Keratinocyte (primary cell): Measurements from ENCODE around the gene C16orf92. TPM values are rescaled to one million over a fixed set of nuclear protein-coding genes. Genes with fewer than 3 reads are reported as not detected.

Experiments
- DNase-seq: peaks from one replicate; pipeline ENCODE4 v3.0.0-alpha.2; 2011; ENCODE audit warnings: low read depth, missing footprints, low spot score
- FAIRE-seq: peaks from 2 replicates; lab custom pipeline; 2011; peaks lifted over from hg19 to GRCh38; lab: Jason Lieb, UNC
- H2AFZ ChIP-seq: 2 replicates; pipeline ENCODE4 v1.6.0; 2012; ENCODE audit warnings: low read length, control low read depth, inconsistent platforms; ENCODE audit not compliant: control insufficient read depth
- H3K27ac ChIP-seq: 2 replicates; pipeline ENCODE4 v1.5.1; 2011; ENCODE audit warnings: low read length; ENCODE audit not compliant: control insufficient read depth, insufficient read depth
- H3K27me3 ChIP-seq: 3 replicates; pipeline ENCODE4 v1.6.0; 2011; ENCODE audit warnings: low read length; ENCODE audit not compliant: control insufficient read depth, insufficient read depth; ENCODE audit errors: extremely low read depth
- H3K36me3 ChIP-seq, 2 experiments: 2 replicates in 1 of 2; 3 replicates in 1 of 2; pipeline ENCODE4 v1.5.1; 2011; ENCODE audit warnings: low read length in 2 of 2, mild to moderate bottlenecking in 1 of 2; ENCODE audit not compliant: control insufficient read depth in 2 of 2, insufficient read depth in 2 of 2; ENCODE audit errors: extremely low read depth in 1 of 2
- H3K4me1 ChIP-seq: 3 replicates; pipeline ENCODE4 v1.5.1; 2011; ENCODE audit warnings: low read length; ENCODE audit not compliant: control insufficient read depth, insufficient read depth; ENCODE audit errors: extremely low read depth
- H3K4me2 ChIP-seq: 3 replicates; pipeline ENCODE4 v1.6.0; 2011; ENCODE audit warnings: low read depth, low read length; ENCODE audit not compliant: control insufficient read depth, insufficient read depth; ENCODE audit errors: extremely low read depth
- H3K4me3 ChIP-seq, 3 experiments: fragments of 200-600 bp in 1 of 3; sonication (generic) in 1 of 3; 2 replicates in 2 of 3; 3 replicates in 1 of 3; pipeline ENCODE4 v1.5.1; 2011 to 2016; ENCODE audit warnings: low read length in 3 of 3, mild to moderate bottlenecking in 3 of 3, control low read depth in 2 of 3, inconsistent platforms in 1 of 3, low read depth in 1 of 3, mixed read lengths in 1 of 3, mixed run types in 1 of 3, moderate library complexity in 1 of 3; ENCODE audit not compliant: control insufficient read depth in 2 of 3, insufficient read depth in 2 of 3; ENCODE audit errors: extremely low read depth in 1 of 3
- H3K79me2 ChIP-seq: 2 replicates; pipeline ENCODE4 v1.6.0; 2012; ENCODE audit warnings: low read length; ENCODE audit not compliant: control insufficient read depth, insufficient read depth
- H3K9ac ChIP-seq: 3 replicates; pipeline ENCODE4 v1.6.0; 2011; ENCODE audit warnings: low read length; ENCODE audit not compliant: control insufficient read depth, insufficient read depth; ENCODE audit errors: extremely low read depth
- H3K9me1 ChIP-seq: 3 replicates; pipeline ENCODE4 v1.6.0; 2011; ENCODE audit warnings: low read length; ENCODE audit not compliant: control insufficient read depth, insufficient read depth; ENCODE audit errors: extremely low read depth
- H3K9me3 ChIP-seq: 2 replicates; pipeline ENCODE4 v1.5.1; 2012; ENCODE audit warnings: low read depth, low read length; ENCODE audit not compliant: control insufficient read depth
- H4K20me1 ChIP-seq: 3 replicates; pipeline ENCODE4 v1.6.0; 2011; ENCODE audit warnings: low read length; ENCODE audit not compliant: control insufficient read depth, insufficient read depth; ENCODE audit errors: extremely low read depth
- CTCF ChIP-seq, 3 experiments: IDR thresholded peaks in 1 of 3; conservative IDR thresholded peaks in 1 of 3; optimal IDR thresholded peaks in 1 of 3; 2 replicates in 2 of 3; 3 replicates in 1 of 3; pipeline versions ENCODE3 to v1.5.1; 2011; ENCODE audit warnings: low read length in 3 of 3, mild to moderate bottlenecking in 3 of 3, moderate library complexity in 2 of 3, control low read depth in 1 of 3, inconsistent platforms in 1 of 3; ENCODE audit not compliant: insufficient read depth in 2 of 3; ENCODE audit errors: extremely low read depth in 1 of 3
- EZH2 ChIP-seq: IDR thresholded peaks from one replicate; pipeline ENCODE4 v1.6.1; 2012; ENCODE audit warnings: inconsistent platforms, mild to moderate bottlenecking, low read length, moderate library complexity
- dilution Hi-C: fragments of 300-500 bp; cut with MboI; formaldehyde crosslinking; loops from one replicate; pipeline ENCODE4 v1.7.0; 2020; ENCODE audit warnings: low sequenced_read_pairs; ENCODE audit not compliant: extremely low pct_ligation_motif_present
- polyA plus RNA-seq, 5 experiments: library from polyadenylated mRNA; depleted of rRNA in 3 of 5; stranded (reverse) in 3 of 5; stranded (forward) in 1 of 5; unstranded in 1 of 5; fragments of >200 nt; gene quantifications; 1 replicate in 1 of 5; 2 replicates in 3 of 5; 3 replicates in 1 of 5; pipeline versions ENCODE4 v1.2.1 to v1.2.3, GENCODE V29; 2011 to 2012; ENCODE audit warnings: missing spikeins in 2 of 5, low read depth in 1 of 5, low replicate concordance in 1 of 5

Gene C16orf92
- polyA plus RNA-seq, 1 donor (not counting 4 experiments of a cell fraction or from before 2014, with no cell fraction given): not detected

- Histone ChIP-seq H4K20me1 (peaks cover 40% of the 10 kb centered on the region), H3K79me2 (peaks cover 54% of the 10 kb centered on the region), H3K27ac (peak overlapping the region; percentile 92), H3K9me3 (no peaks in the 10 kb centered on the region), H3K36me3 (peaks cover 42 to 50% of the 10 kb centered on the region in 2 experiments), H3K9ac (peak overlapping the region; percentile 95), H3K27me3 (no peaks in the 10 kb centered on the region), H2AFZ (no peak overlapping the region), H3K4me3 (peak overlapping the region; percentile 87 to 98 (median 96)), H3K4me2 (peak overlapping the region; percentile 97), H3K9me1 (no peaks in the 10 kb centered on the region), H3K4me1 (peaks cover 35% of the 10 kb centered on the region)
- no peak for FAIRE-seq
- no peak for DNase-seq
- no peak for TF ChIP-seq EZH2
- no peak for TF ChIP-seq CTCF (optimal IDR thresholded peaks at IDR 0.05 in 1 of 3, IDR thresholded peaks at IDR 0.05 in 1 of 3, conservative IDR thresholded peaks at IDR 0.05 in 1 of 3; ENCODE audit: extremely low read depth in 1 of 3, insufficient read depth in 2 of 3, low read length in 3 of 3)
- dilution Hi-C loops: no loop called here
Measured at GRCh38 chr16:30067584-30067916, 44.6 kb downstream of the C16orf92 start.

DNA sequence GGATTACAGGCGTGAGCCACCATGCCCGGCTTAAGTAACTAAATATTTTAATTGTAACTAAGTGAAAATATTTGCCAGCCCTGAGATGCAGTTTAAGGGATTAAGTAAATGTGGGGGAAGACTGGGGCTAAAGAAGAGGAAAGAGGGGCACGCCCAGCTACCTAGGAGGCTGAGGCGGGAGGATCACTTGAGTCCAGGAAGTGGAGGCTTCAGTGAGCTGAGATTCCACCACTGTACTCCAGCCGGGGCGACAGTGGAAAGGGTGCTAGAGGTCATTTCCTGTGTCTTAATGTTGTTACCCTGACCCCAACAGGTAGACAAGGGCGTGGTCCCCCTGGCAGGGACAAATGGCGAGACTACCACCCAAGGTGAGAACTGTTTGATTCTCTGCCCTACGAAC, 45.3 kb downstream of the C16orf92 start:
- Histone ChIP-seq H3K4me3 (no peak overlapping the region), H3K27ac (no peak overlapping the region), H3K9ac (no peak overlapping the region), H3K9me1 (no peaks in the 10 kb centered on the region), H3K27me3 (no peaks in the 10 kb centered on the region), H3K4me2 (no peak overlapping the region), H3K4me1 (peaks cover 35% of the 10 kb centered on the region), H3K9me3 (no peaks in the 10 kb centered on the region), H3K36me3 (peaks cover 42 to 50% of the 10 kb centered on the region in 2 experiments), H3K79me2 (peaks cover 54% of the 10 kb centered on the region), H4K20me1 (peaks cover 40% of the 10 kb centered on the region), H2AFZ (no peak overlapping the region)
- FAIRE-seq (no peak), DNase-seq (no peak)
- TF ChIP-seq EZH2 (no peak), CTCF (optimal IDR thresholded peaks at IDR 0.05 in 1 of 3, IDR thresholded peaks at IDR 0.05 in 1 of 3, conservative IDR thresholded peaks at IDR 0.05 in 1 of 3; ENCODE audit: extremely low read depth in 1 of 3, insufficient read depth in 2 of 3, low read length in 3 of 3) (no peak)
- dilution Hi-C loops: no loop called here
